Activated T-helper 1 cell treated with anti-CD3 and anti-CD28 coated beads, Interleukin-12 subunit alpha, Interleukin-12 subunit beta, Interleukin-2, Interleukin-4 antibody, amounts not matched to agents 30 ng/mL and 10 ng/mL and 1 ng/mL, durations not matched to agents 14 hours and 24 hours and 36 hours (primary cell): ENCODE measurements around the gene CA14. TPM values are rescaled to one million over a fixed set of nuclear protein-coding genes. Genes with fewer than 3 reads are reported as not detected.
"Not testable (repeated sequence)": the region's sequence is repeated elsewhere in the genome, so short reads cannot be mapped to it uniquely, and the experiment has no call there.

Experiments
- DNase-seq: peaks from one replicate; pipeline ENCODE4 v3.0.0; 2021; ENCODE audit warnings: low spot score
- H3K27ac Mint-ChIP-seq: one replicate; pipeline ENCODE4 v1.8.0; 2021; ENCODE audit warnings: mild to moderate bottlenecking, mixed read lengths
- H3K27me3 Mint-ChIP-seq: one replicate; pipeline ENCODE4 v1.8.0; 2022; ENCODE audit warnings: mild to moderate bottlenecking, moderate library complexity, mixed read lengths; ENCODE audit not compliant: insufficient read depth
- H3K36me3 Mint-ChIP-seq: one replicate; pipeline ENCODE4 v1.8.0; 2021; ENCODE audit warnings: low read depth, mixed read lengths
- H3K4me1 Mint-ChIP-seq: one replicate; pipeline ENCODE4 v1.8.0; 2021; ENCODE audit warnings: low read depth, mixed read lengths
- H3K4me3 Mint-ChIP-seq: one replicate; pipeline ENCODE4 v1.8.0; 2021; ENCODE audit warnings: mild to moderate bottlenecking, moderate library complexity, mixed read lengths
- H3K9me3 Mint-ChIP-seq: one replicate; pipeline ENCODE4 v1.8.0; 2021; ENCODE audit warnings: mixed read lengths
- intact Hi-C: fragments of 100-400 bp; cut with micrococcal nuclease; formaldehyde crosslinking; loops from one replicate; pipeline ENCODE4 v1.15.1; 2024
- total RNA-seq: library from RNA; stranded (reverse); gene quantifications from 2 replicates; pipeline ENCODE4 v1.2.3, GENCODE V29; 2022

Gene CA14
- total RNA-seq, 1 donor from 2014 or later, result not detected

GRCh38 chr1:150295476-150295875 is 37.9 kb downstream of the CA14 start:
- Mint-ChIP-seq H3K9me3 (no peaks in the 10 kb centered on the region), H3K4me1 (peaks cover 24% of the 10 kb centered on the region), H3K27ac (peak overlapping the region; percentile 48), H3K36me3 (peaks cover 29% of the 10 kb centered on the region), H3K4me3 (peak overlapping the region; percentile 53), H3K27me3 (no peaks in the 10 kb centered on the region)
- DNase-seq, result no peak
- intact Hi-C loops, result no loop called here

GRCh38 chr1:150299716-150300115 is 42.1 kb downstream of the CA14 start:
- H3K9me3 Mint-ChIP-seq, result no peaks in the 10 kb centered on the region
- DNase-seq, result no peak
- peaks cover 44% of the 10 kb centered on the region for H3K36me3 Mint-ChIP-seq

GRCh38 chr1:150302338-150302737 is 44.8 kb downstream of the CA14 start:
- H3K27me3 Mint-ChIP-seq, result no peaks in the 10 kb centered on the region
- no peaks in the 10 kb centered on the region for H3K4me1 Mint-ChIP-seq
- H3K36me3 Mint-ChIP-seq, result peaks cover 37% of the 10 kb centered on the region
- intact Hi-C loops, result no loop called here
- no peak overlapping the region for H3K27ac Mint-ChIP-seq
- H3K4me3 Mint-ChIP-seq, result no peak overlapping the region
- no peaks in the 10 kb centered on the region for H3K9me3 Mint-ChIP-seq
- DNase-seq, result no peak

More at GRCh38 chr1:150299716-150300115, 42.1 kb downstream of the CA14 start:
- Mint-ChIP-seq H3K27ac (no peak overlapping the region), H3K27me3 (no peaks in the 10 kb centered on the region), H3K4me1 (peaks cover 15% of the 10 kb centered on the region), H3K4me3 (no peak overlapping the region)
- intact Hi-C loops, result no loop called here

GRCh38 chr1:150302902-150303301 is 45.3 kb downstream of the CA14 start:
- H3K4me1 Mint-ChIP-seq, result no peaks in the 10 kb centered on the region
- H3K9me3 Mint-ChIP-seq, result no peaks in the 10 kb centered on the region
- H3K4me3 Mint-ChIP-seq, result no peak overlapping the region
- H3K27me3 Mint-ChIP-seq, result no peaks in the 10 kb centered on the region
- no peak for DNase-seq
- H3K36me3 Mint-ChIP-seq, result peaks cover 36% of the 10 kb centered on the region
- no peak overlapping the region for H3K27ac Mint-ChIP-seq
- intact Hi-C loops, result no loop called here

GRCh38 chr1:150308585-150308984 is 51.0 kb downstream of the CA14 start:
- intact Hi-C loops, H3K27ac Mint-ChIP-seq, H3K27me3 Mint-ChIP-seq, H3K9me3 Mint-ChIP-seq, DNase-seq, H3K4me3 Mint-ChIP-seq, H3K4me1 Mint-ChIP-seq: not testable (repeated sequence)
- peaks cover 19% of the 10 kb centered on the region for H3K36me3 Mint-ChIP-seq

GRCh38 chr1:150309758-150310508 is 52.4 kb downstream of the CA14 start:
- Mint-ChIP-seq H3K9me3 (no peaks in the 10 kb centered on the region), H3K4me1 (no peaks in the 10 kb centered on the region), H3K36me3 (peaks cover 17% of the 10 kb centered on the region), H3K4me3 (no peak overlapping the region), H3K27ac (no peak overlapping the region), H3K27me3 (no peaks in the 10 kb centered on the region)
- intact Hi-C loops, result no loop called here
- DNase-seq, result no peak

- DNase-seq, result no peak
- peaks cover 12% of the 10 kb centered on the region for H3K36me3 Mint-ChIP-seq
- H3K27ac Mint-ChIP-seq, result no peak overlapping the region
- no peaks in the 10 kb centered on the region for H3K27me3 Mint-ChIP-seq
- H3K4me1 Mint-ChIP-seq, result no peaks in the 10 kb centered on the region
- no peaks in the 10 kb centered on the region for H3K9me3 Mint-ChIP-seq
- no peak overlapping the region for H3K4me3 Mint-ChIP-seq
- intact Hi-C loops, result no loop called here
These were observed 54.2 kb downstream of the CA14 start for GRCh38 chr1:150311762-150312161.

Other genes starting within 250 kb of the CA14 start
- gene OTUD7B, start 247.0 kb upstream of the CA14 start, total RNA-seq, result 41.1 and 41.8 TPM in 2 replicates
- gene VPS45, start 190.0 kb upstream of the CA14 start, total RNA-seq, result 25.9 and 30.2 TPM in 2 replicates
- 27.1 and 35.4 TPM in 2 replicates for gene PLEKHO1, start 107.9 kb upstream of the CA14 start, total RNA-seq
- gene ANP32E, start 21.7 kb upstream of the CA14 start, total RNA-seq, result 196 and 217 TPM in 2 replicates
- gene APH1A, start 11.2 kb downstream of the CA14 start, total RNA-seq, result 102 and 111 TPM in 2 replicates
- gene C1orf54, start 15.0 kb downstream of the CA14 start, total RNA-seq, result 1.6 TPM in 2 replicates
- gene CIART, start 24.8 kb downstream of the CA14 start, total RNA-seq, result 3.4 TPM in 2 replicates
- gene MRPS21, start 36.1 kb downstream of the CA14 start, total RNA-seq, result 81.4 and 85.2 TPM in 2 replicates
- gene PRPF3, start 63.8 kb downstream of the CA14 start, total RNA-seq, result 92.7 and 98.5 TPM in 2 replicates
- 24.4 and 24.7 TPM in 2 replicates for gene RPRD2, start 106.4 kb downstream of the CA14 start, total RNA-seq
- 77.3 and 77.4 TPM in 2 replicates for gene TARS2, start 229.6 kb downstream of the CA14 start, total RNA-seq